Measurements from ENCODE around the gene NLN.
"Not testable (repeated sequence)": the region's sequence is repeated elsewhere in the genome, so short reads cannot be mapped to it uniquely, and the experiment has no call there.

Gene NLN

DNA sequence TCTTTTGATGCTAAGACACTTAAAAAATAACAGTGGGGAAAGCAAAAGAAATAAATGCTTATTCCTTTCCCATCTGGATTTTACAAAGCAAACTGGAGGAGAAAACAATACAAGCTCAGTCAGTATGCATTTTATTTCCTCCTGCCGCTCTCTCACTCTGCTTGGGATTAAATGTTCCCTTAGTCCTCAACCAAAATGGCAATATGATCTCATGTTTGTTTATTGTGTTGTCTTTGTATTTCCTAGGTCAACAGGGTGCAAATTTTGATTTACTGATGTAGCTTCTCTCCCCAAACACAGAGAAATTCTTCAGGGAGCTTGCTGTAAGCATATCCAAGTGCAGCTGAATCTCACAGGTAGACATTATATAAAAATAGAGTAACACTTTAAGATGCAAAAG lies 112.3 kb downstream of the NLN start:
- TF ChIP-seq, protein P1, sequence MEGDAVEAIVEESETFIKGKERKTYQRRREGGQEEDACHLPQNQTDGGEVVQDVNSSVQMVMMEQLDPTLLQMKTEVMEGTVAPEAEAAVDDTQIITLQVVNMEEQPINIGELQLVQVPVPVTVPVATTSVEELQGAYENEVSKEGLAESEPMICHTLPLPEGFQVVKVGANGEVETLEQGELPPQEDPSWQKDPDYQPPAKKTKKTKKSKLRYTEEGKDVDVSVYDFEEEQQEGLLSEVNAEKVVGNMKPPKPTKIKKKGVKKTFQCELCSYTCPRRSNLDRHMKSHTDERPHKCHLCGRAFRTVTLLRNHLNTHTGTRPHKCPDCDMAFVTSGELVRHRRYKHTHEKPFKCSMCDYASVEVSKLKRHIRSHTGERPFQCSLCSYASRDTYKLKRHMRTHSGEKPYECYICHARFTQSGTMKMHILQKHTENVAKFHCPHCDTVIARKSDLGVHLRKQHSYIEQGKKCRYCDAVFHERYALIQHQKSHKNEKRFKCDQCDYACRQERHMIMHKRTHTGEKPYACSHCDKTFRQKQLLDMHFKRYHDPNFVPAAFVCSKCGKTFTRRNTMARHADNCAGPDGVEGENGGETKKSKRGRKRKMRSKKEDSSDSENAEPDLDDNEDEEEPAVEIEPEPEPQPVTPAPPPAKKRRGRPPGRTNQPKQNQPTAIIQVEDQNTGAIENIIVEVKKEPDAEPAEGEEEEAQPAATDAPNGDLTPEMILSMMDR (IDR thresholded peaks at IDR 0.05; ENCODE audit: control extremely low read depth, extremely low read depth, low read depth, missing control alignments), result no peak
- DNase-seq (ENCODE audit: extremely low spot score), result no peak

DNA sequence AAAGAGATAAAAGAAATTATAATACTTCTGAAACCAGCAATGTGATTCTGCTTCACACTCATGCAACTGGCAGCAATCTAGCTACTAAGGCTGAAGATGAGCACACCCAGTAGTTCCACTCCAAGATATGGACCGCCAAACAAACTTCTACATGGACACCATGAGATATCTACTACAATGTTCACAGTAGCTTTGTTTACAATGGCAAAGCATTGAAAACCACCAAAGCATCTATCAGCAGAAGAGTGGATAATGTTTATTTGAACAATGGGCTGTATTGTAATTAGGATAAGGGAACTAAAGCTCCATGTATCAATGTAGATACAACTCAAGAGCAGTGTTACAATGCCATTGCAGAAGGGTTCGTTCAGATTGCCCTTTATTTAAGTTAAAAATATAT lies 113.2 kb downstream of the NLN start:
- TF ChIP-seq, protein P1 (IDR thresholded peaks at IDR 0.05; ENCODE audit: control extremely low read depth, extremely low read depth, low read depth, missing control alignments), result no peak
- POLR2A ChIA-PET, result no interaction called here
- DNase-seq (ENCODE audit: extremely low spot score), result no peak
- CTCF ChIA-PET, result interaction anchor here (0.8 to 1.6 kb wide), 3 partner anchors 10 to 39 kb away, joined by 3 to 8 read pairs (median 3); no protein-coding TSS in a partner anchor

More for the DNA sequence above, 112.3 kb downstream of the NLN start:
- POLR2A ChIA-PET, result no interaction called here
- CTCF ChIA-PET, result interaction anchor here (0.8 to 1.6 kb wide), 4 partner anchors 11 to 63 kb away, joined by 3 to 8 read pairs (median 3); no protein-coding TSS in a partner anchor

DNA sequence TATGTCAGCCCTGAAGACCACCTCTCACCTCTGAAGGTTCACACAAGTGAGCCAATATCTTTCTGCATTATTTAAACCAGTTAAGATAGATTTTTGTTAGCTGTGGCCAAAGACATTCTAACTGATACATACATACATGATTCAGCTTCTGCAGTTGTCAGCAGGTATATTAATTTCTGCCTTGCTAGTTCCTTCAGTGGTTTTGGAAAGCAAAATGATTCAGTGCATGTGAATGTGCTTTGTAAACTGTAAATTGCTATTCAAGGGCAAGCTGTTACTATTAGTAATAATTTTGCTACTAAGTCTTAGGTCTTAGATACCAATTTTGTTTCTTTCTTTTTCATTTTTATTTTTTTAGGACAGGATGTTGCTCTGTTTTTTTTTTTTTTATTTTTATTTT lies 115.1 kb downstream of the NLN start:
- CTCF ChIA-PET, result no interaction called here
- no peak for DNase-seq (ENCODE audit: extremely low spot score)
- POLR2A ChIA-PET, result no interaction called here
- TF ChIP-seq, protein P1 (IDR thresholded peaks at IDR 0.05; ENCODE audit: control extremely low read depth, extremely low read depth, low read depth, missing control alignments), result no peak

DNA sequence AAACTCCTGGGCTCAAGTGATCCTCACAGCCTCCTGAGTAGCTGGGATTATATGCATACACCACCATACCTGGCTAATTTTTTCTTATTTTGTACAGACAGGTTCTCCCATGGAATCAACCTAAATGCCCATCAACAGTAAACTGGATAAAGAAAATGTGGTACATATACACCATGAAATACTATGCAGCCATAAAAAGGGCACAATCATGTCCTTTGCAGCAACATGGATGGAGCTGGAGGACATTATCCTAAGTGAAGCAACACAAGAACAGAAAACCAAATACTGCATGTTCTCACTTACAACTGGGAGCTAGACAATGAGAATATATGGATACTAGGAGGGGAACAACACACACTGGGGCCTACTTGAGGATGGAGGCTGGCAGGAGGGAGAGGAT lies 117.2 kb downstream of the NLN start:
- DNase-seq (ENCODE audit: extremely low spot score); POLR2A ChIA-PET: not testable (repeated sequence)
- CTCF ChIA-PET, result interaction anchor here (1.6 kb wide), 1 partner anchor 14 kb away, joined by 3 read pairs; no protein-coding TSS in a partner anchor

DNA sequence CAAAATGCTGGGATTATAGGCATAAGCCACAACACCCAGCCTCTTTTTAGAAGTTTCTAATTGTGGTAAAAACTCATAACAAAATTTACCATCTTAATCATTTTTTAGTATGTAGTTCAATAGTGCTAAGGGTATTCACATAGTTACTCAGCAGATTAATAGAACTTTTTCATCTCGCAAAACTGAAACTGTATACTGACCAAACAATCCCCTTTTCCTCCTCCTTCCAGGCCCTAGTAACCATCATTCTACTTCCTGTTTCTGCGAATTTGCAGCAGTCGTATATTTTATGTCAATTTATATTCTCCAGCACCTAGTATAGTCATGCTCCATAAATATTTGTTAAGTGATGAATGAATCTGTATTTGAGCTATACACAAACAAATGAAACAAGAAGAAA lies 118.1 kb downstream of the NLN start:
- POLR2A ChIA-PET, result interaction anchor here (0.6 kb wide), 1 partner anchor 199 kb away, joined by 3 read pairs; no protein-coding TSS in a partner anchor
- DNase-seq (ENCODE audit: extremely low spot score), result no peak
- CTCF ChIA-PET, result interaction anchor here (1.1 to 1.6 kb wide), 3 partner anchors 13 to 21 kb away, joined by 3 to 5 read pairs (median 3); no protein-coding TSS in a partner anchor
- TF ChIP-seq, protein P1 (IDR thresholded peaks at IDR 0.05; ENCODE audit: control extremely low read depth, extremely low read depth, low read depth, missing control alignments), result no peak

DNA sequence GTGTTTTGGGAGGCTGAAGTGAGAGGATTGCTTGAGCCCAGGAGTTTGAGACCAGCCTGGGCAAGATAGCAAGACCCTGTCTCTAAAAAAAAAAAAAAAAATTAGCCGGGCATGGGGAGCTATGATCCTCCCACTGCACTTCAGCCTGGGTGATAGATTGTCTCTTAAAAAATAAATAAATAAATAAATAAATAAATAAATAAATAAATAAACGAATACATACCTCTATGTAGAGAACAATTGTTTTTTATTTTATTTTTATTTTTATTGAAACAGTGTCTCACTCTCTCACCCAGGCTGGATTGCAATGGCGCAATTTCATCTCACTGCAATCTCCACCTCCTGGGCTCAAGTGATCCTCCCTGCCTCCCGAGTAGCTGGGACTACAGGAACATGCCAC lies 122.8 kb downstream of the NLN start:
- POLR2A ChIA-PET; DNase-seq (ENCODE audit: extremely low spot score): not testable (repeated sequence)
- CTCF ChIA-PET, result interaction anchor here (1.3 kb wide), 1 partner anchor 10 kb away, joined by 3 read pairs; no protein-coding TSS in a partner anchor

DNA sequence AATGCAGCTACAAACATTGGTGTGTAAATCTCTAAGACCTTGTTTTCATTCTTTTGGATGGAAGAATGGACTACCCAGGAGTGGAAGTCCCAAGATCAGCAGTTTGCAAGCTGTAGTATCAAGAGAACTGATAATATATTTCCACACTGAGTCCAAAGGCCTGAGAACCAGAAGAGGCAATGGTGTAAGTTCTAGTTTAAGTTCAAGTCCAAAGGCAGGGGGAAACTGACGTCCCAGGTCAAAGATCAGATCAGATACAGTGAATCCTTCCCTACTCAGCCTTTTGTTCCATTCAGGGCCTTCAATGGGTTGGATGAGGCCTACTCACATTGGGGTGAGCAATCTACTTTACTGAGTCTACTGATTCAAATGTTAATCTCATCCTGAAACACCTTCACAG lies 124.1 kb downstream of the NLN start:
- no peak for DNase-seq (ENCODE audit: extremely low spot score)
- CTCF ChIA-PET, result interaction anchor here (1.0 to 1.3 kb wide), 2 partner anchors 11 to 14 kb away, joined by 3 read pairs; no protein-coding TSS in a partner anchor
- POLR2A ChIA-PET, result interaction anchor here (0.7 kb wide), 1 partner anchor 23 kb away, joined by 3 read pairs; no protein-coding TSS in a partner anchor
- TF ChIP-seq, protein P1 (IDR thresholded peaks at IDR 0.05; ENCODE audit: control extremely low read depth, extremely low read depth, low read depth, missing control alignments), result no peak

DNA sequence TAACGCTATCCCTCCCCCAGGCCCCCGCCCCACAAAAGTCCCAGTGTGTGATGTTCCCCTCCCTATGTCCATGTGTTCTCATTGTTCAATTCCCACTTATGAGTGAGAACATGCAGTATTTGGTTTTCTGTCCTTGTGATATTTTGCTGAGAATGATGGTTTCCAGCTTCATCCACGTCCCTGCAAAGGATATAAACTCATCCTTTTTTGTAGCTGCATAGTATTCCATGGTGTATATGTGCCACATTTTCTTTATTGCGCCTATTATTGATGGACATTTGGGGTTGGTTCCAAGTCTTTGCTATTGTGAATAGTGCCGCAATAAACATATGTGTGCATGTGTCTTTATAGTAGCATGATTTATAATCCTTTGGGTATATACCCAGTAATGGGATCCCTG lies 125.0 kb downstream of the NLN start:
- CTCF ChIA-PET; POLR2A ChIA-PET; DNase-seq (ENCODE audit: extremely low spot score): not testable (repeated sequence)

DNA sequence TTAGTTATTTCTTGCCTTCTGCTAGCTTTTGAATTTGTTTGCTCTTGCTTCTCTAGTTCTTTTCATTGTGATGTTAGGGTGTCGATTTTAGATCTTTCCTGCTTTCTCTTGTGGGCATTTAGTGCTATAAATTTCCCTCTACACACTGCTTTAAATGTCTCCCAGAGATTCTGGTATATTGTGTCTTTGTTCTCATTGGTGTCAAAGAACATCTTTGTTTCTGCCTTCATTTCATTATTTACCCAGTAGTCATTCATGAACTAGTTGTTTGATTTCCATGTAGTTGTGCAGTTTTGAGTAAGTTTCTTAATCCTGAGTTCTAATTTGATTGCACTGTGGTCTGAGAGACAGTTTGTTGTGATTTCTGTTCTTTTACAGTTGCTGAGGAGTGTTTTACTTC lies 127.9 kb downstream of the NLN start:
- DNase-seq (ENCODE audit: extremely low spot score); POLR2A ChIA-PET; CTCF ChIA-PET: not testable (repeated sequence)

Data from GM10248 (cell line).